Adipose tissue (tissue), 3 donors: ENCODE data around the gene GALNTL6. TPM values are rescaled to one million over a fixed set of nuclear protein-coding genes. Genes with fewer than 3 reads are reported as not detected.

Experiments used
- H3K27ac ChIP-seq: one replicate; pipeline ENCODE4 v1.5.1; 2013; ENCODE audit warnings: low read depth, low read length
- WGBS, 3 donors: extraction: QIAGEN DNeasy Blood & Tissue Kit; methylation state at CpG; one replicate each; pipeline ENCODE4 v1.1.7; 2013; 5-methylcytosine and 5-hydroxymethylcytosine counted together
- polyA plus RNA-seq, 3 donors: library from polyadenylated mRNA; stranded (reverse); fragments of 200-250 nt; gene quantifications; one replicate each; pipeline ENCODE4 v1.2.3, GENCODE V29; 2013
- donor health status: healthy with polysubstance abuse.
- donor health status: Bipolar disorder and iron deficiency.
- donor health status: healthy.

The GALNTL6 gene
- polyA plus RNA-seq, 3 donors = 0.01 to 0.56 (median 0.10) TPM

GRCh38 chr4:172068506-172068905 lies 255.3 kb downstream of the GALNTL6 start:
- WGBS, 3 donors = 54 to 55% methylated on average over 3 of the region's 3 CpGs; no CpG with 5 or more reads in 1 of the 3 donors

GRCh38 chr4:172073590-172073989 lies 260.4 kb downstream of the GALNTL6 start:
- H3K27ac ChIP-seq = no peak overlapping the region

More at GRCh38 chr4:172068506-172068905, 255.3 kb downstream of the GALNTL6 start:
- no peak overlapping the region for H3K27ac ChIP-seq

GRCh38 chr4:172083272-172083671 lies 270.1 kb downstream of the GALNTL6 start:
- no peak overlapping the region for H3K27ac ChIP-seq
- WGBS, 3 donors = 33 to 75% (median 68%) methylated on average over 1 of the region's 1 CpG

- WGBS, 3 donors = 27 to 55% (median 42%) methylated on average over 2 of the region's 2 CpGs
- H3K27ac ChIP-seq = no peak overlapping the region
These were observed 275.4 kb downstream of the GALNTL6 start for GRCh38 chr4:172088556-172088955.

GRCh38 chr4:172095161-172095560 lies 282.0 kb downstream of the GALNTL6 start:
- 57 to 78% (median 64%) methylated on average over 4 of the region's 4 CpGs for WGBS, 3 donors

GRCh38 chr4:172096786-172097185 lies 283.6 kb downstream of the GALNTL6 start:
- WGBS, 3 donors = 72 to 80% (median 76%) methylated on average over 6 of the region's 6 CpGs
- no peak overlapping the region for H3K27ac ChIP-seq

More at GRCh38 chr4:172095161-172095560, 282.0 kb downstream of the GALNTL6 start:
- no peak overlapping the region for H3K27ac ChIP-seq

GRCh38 chr4:172099376-172099775 lies 286.2 kb downstream of the GALNTL6 start:
- 66 to 77% (median 73%) methylated on average over 2 of the region's 2 CpGs for WGBS, 3 donors

GRCh38 chr4:172103456-172103855 lies 290.3 kb downstream of the GALNTL6 start:
- 85 to 98% (median 97%) methylated on average over 1 of the region's 1 CpG for WGBS, 3 donors
- no peak overlapping the region for H3K27ac ChIP-seq

More at GRCh38 chr4:172099376-172099775, 286.2 kb downstream of the GALNTL6 start:
- H3K27ac ChIP-seq = no peak overlapping the region

GRCh38 chr4:172104539-172104938 lies 291.3 kb downstream of the GALNTL6 start:
- WGBS, 3 donors = 52 to 80% (median 79%) methylated on average over 2 of the region's 2 CpGs
- H3K27ac ChIP-seq = no peak overlapping the region

GRCh38 chr4:172105918-172106317 lies 292.7 kb downstream of the GALNTL6 start:
- H3K27ac ChIP-seq = no peak overlapping the region
- WGBS, 3 donors = 52 to 85% (median 79%) methylated on average over 1 of the region's 1 CpG

GRCh38 chr4:172109466-172109865 lies 296.3 kb downstream of the GALNTL6 start:
- no peak overlapping the region for H3K27ac ChIP-seq

GRCh38 chr4:172124656-172125308 lies 311.6 kb downstream of the GALNTL6 start:
- no peak overlapping the region for H3K27ac ChIP-seq
- 62 to 79% (median 76%) methylated on average over 1 of the region's 1 CpG for WGBS, 3 donors

GRCh38 chr4:172125443-172125842 lies 312.2 kb downstream of the GALNTL6 start:
- H3K27ac ChIP-seq = no peak overlapping the region

GRCh38 chr4:172127168-172127567 lies 314.0 kb downstream of the GALNTL6 start:
- no peak overlapping the region for H3K27ac ChIP-seq
- WGBS, 3 donors = 94 to 95% (median 94%) methylated on average over 4 of the region's 4 CpGs

- WGBS, 3 donors = 83 to 94% (median 87%) methylated on average over 1 of the region's 1 CpG
These were observed 316.4 kb downstream of the GALNTL6 start for GRCh38 chr4:172129593-172129992.

GRCh38 chr4:172134521-172134920 lies 321.3 kb downstream of the GALNTL6 start:
- 85 to 90% (median 86%) methylated on average over 2 of the region's 2 CpGs for WGBS, 3 donors
- no peak overlapping the region for H3K27ac ChIP-seq

More at GRCh38 chr4:172129593-172129992, 316.4 kb downstream of the GALNTL6 start:
- no peak overlapping the region for H3K27ac ChIP-seq

GRCh38 chr4:172141025-172141424 lies 327.8 kb downstream of the GALNTL6 start:
- WGBS, 3 donors = 48 to 50% (median 48%) methylated on average over 2 of the region's 2 CpGs
- no peak overlapping the region for H3K27ac ChIP-seq

GRCh38 chr4:172142281-172142741 lies 329.1 kb downstream of the GALNTL6 start:
- no peak overlapping the region for H3K27ac ChIP-seq
- 39 to 63% (median 41%) methylated on average over 2 of the region's 2 CpGs for WGBS, 3 donors

- H3K27ac ChIP-seq = no peak overlapping the region
- 43 to 52% (median 45%) methylated on average over 3 of the region's 3 CpGs for WGBS, 3 donors
These were observed 330.6 kb downstream of the GALNTL6 start for GRCh38 chr4:172143605-172144314.

GRCh38 chr4:172147687-172148086 lies 334.5 kb downstream of the GALNTL6 start:
- WGBS, 3 donors = 14 to 29% (median 16%) methylated on average over 2 of the region's 2 CpGs

More at GRCh38 chr4:172147687-172148086, 334.5 kb downstream of the GALNTL6 start:
- no peak overlapping the region for H3K27ac ChIP-seq
